ENCODE measurements around the gene RPS15. TPM values are rescaled to one million over a fixed set of nuclear protein-coding genes. Genes with fewer than 3 reads are reported as not detected.

Gene RPS15
- total RNA-seq, 1 donor from 2014 or later: 603 TPM

DNA sequence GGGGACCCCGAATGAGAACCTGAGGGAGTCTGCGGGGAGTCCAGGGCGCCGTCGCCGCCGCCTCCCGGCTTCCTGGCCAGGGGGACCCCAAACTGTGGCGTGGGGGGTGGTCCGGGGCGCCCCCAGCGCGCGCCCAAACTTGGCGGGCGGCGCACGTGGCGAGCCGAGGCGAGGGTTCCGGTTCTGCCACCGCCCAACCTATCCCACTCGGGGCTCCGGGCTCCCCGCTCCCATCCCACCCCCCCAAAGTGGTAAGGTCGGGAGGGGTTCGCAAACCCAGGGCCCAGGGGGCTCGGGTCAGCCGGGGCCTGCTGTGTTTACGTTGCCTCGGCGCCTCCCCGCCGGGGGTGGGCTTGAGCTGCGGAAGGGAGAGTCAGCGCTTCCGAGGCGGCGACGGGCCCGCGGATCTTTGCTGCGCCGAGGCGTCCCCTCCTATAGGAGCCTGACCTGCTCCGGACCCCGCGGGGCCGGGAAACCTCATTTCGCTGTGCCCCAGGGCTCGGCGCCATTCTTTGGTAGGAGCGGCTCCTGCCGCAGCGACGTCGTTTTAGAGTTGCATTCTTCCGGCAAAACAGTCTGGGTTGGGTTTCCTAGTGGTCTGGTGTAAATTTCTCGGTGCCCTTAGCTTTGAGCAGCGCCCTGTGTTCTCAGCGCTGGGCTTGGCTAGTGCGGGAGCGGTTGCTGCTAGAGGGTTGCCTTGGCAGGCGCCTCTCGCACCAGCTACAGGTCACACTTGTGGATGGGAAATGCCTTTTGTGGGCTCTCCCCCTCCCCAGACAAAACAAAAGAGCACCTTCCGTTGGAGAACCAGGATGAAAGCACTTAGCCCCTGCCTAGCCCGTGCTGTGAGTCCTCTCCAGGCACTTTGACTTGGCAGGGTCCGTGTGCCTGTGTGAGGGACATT, 29.6 kb upstream of the RPS15 start:
- Mint-ChIP-seq H3K4me1 (ENCODE audit: low read depth, unreplicated experiment) (peaks cover 32% of the 10 kb centered on the region), H3K27me3 (ENCODE audit: unreplicated experiment) (peaks cover 7% of the 10 kb centered on the region), H3K4me3 (ENCODE audit: unreplicated experiment) (peak overlapping the region; percentile 96), H3K36me3 (ENCODE audit: unreplicated experiment) (no peaks in the 10 kb centered on the region), H3K27ac (ENCODE audit: unreplicated experiment) (peak overlapping the region; percentile 77), H3K9me3 (ENCODE audit: unreplicated experiment) (peaks cover 15% of the 10 kb centered on the region)
- TF ChIP-seq, protein P1, sequence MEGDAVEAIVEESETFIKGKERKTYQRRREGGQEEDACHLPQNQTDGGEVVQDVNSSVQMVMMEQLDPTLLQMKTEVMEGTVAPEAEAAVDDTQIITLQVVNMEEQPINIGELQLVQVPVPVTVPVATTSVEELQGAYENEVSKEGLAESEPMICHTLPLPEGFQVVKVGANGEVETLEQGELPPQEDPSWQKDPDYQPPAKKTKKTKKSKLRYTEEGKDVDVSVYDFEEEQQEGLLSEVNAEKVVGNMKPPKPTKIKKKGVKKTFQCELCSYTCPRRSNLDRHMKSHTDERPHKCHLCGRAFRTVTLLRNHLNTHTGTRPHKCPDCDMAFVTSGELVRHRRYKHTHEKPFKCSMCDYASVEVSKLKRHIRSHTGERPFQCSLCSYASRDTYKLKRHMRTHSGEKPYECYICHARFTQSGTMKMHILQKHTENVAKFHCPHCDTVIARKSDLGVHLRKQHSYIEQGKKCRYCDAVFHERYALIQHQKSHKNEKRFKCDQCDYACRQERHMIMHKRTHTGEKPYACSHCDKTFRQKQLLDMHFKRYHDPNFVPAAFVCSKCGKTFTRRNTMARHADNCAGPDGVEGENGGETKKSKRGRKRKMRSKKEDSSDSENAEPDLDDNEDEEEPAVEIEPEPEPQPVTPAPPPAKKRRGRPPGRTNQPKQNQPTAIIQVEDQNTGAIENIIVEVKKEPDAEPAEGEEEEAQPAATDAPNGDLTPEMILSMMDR (IDR thresholded peaks at IDR 0.05; ENCODE audit: partially characterized antibody, unreplicated experiment): no peak
- DNase-seq: peak; percentile 71

DNA sequence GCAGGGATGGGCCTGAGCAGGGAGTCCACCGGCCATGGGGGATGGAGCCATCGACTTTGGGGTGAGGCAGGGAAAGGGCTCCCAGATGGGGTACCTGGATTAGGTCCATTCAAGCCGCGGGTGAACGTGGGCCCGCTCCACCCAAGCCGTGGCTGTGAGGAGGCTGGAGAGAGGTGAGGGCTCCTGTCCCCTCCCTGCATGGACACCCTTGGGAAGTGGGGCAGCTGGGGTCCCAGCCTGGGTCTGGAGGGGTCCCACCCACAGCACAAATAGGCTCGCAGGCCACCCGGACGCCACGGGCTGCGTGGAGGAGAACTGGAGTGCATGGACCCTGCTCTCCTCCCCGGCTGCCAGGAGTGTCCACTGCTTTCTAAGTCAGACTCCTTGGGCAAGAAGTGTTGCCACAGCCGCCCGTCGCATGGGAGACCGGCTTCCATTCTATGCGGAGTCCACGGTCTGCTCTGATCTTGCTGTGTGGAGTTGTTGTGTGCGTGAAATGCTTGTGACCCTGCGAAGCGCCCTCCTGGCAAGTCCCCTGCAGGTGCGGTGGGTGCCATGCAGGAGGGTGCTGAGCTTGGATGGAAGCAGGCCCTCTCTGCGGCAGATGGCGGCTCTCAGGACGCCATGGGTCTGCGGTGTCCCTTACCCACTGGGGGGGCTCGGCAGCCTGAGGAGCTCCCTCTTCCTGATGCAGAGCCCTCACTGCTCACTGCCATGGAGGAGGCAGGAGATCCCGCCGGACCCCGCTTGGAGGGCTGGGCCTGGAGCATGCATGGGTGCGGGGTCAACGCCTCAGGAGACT, 28.8 kb upstream of the RPS15 start:
- TF ChIP-seq, protein P1 (IDR thresholded peaks at IDR 0.05; ENCODE audit: partially characterized antibody, unreplicated experiment): no peak
- peak overlapping the region; percentile 77 for H3K27ac Mint-ChIP-seq (ENCODE audit: unreplicated experiment)

DNA sequence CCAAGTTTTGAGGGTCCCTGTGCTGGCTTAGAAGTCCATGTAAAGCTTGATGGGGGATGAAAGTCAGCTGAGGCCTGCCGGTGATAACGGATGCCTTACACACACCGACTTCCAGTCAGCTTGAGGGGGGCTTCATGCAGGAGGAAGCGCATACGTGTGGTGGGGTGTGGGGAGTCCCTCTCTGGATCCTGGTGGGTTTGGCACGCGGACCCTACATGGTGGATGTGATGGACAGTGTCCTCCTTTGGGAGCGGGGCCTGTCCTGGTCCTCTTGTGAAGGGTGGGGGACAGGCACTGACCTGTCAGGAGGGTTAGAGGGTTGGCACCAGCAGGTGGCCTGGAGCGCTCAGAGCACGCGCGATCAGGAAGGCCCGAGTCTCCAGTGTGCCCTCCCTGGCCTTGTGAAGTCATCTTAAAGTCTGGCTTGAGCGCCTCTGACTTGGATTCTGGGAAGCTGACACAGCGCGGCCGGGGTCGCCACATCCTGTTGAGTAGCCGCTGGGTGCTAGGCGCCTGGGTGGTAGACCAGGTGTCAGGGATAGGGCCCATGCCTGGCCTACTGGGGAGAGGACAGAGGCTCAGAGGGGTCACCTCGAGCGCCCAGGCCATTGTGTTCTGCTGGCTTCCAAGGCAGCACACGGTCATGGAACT, 27.9 kb upstream of the RPS15 start:
- peak overlapping the region; percentile 96 for H3K4me3 Mint-ChIP-seq (ENCODE audit: unreplicated experiment)
- peaks cover 16% of the 10 kb centered on the region for H3K9me3 Mint-ChIP-seq (ENCODE audit: unreplicated experiment)
- H3K27me3 Mint-ChIP-seq (ENCODE audit: unreplicated experiment): peaks cover 9% of the 10 kb centered on the region
- TF ChIP-seq, protein P1 (IDR thresholded peaks at IDR 0.05; ENCODE audit: partially characterized antibody, unreplicated experiment): no peak
- H3K27ac Mint-ChIP-seq (ENCODE audit: unreplicated experiment): peak overlapping the region; percentile 86
- DNase-seq: no peak
- no peaks in the 10 kb centered on the region for H3K36me3 Mint-ChIP-seq (ENCODE audit: unreplicated experiment)
- peaks cover 35% of the 10 kb centered on the region for H3K4me1 Mint-ChIP-seq (ENCODE audit: low read depth, unreplicated experiment)

More for the DNA sequence above, 28.8 kb upstream of the RPS15 start:
- Mint-ChIP-seq H3K36me3 (ENCODE audit: unreplicated experiment) (no peaks in the 10 kb centered on the region), H3K4me1 (ENCODE audit: low read depth, unreplicated experiment) (peaks cover 32% of the 10 kb centered on the region), H3K4me3 (ENCODE audit: unreplicated experiment) (peak overlapping the region; percentile 96), H3K27me3 (ENCODE audit: unreplicated experiment) (peaks cover 7% of the 10 kb centered on the region), H3K9me3 (ENCODE audit: unreplicated experiment) (peaks cover 15% of the 10 kb centered on the region)
- no peak for DNase-seq

DNA sequence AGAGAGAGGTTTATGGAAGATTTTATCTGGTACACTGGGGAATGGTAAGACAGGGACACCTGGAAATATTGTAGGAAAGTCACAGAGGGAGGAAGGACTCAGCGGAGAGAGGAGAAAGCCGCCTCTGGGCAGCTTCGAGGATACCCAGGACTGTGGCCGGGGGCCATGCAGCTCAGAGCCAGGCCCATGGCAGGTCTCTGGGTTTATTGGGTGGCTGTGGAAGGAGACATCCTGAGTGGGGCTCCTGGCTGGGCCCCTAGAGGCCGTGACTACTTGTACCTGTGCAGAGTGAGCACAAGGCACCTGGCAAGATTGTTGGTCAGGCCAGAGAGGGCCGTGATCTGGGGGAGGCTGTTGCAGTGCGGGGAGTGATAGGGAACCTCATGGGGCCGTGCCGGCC, 27.4 kb upstream of the RPS15 start:
- DNase-seq: no peak
- H3K27me3 Mint-ChIP-seq (ENCODE audit: unreplicated experiment): peaks cover 9% of the 10 kb centered on the region

More for the DNA sequence above, 27.4 kb upstream of the RPS15 start:
- TF ChIP-seq, protein P1 (IDR thresholded peaks at IDR 0.05; ENCODE audit: partially characterized antibody, unreplicated experiment): no peak
- Mint-ChIP-seq H3K9me3 (ENCODE audit: unreplicated experiment) (peaks cover 18% of the 10 kb centered on the region), H3K4me1 (ENCODE audit: low read depth, unreplicated experiment) (peaks cover 39% of the 10 kb centered on the region), H3K4me3 (ENCODE audit: unreplicated experiment) (peak overlapping the region; percentile 96), H3K36me3 (ENCODE audit: unreplicated experiment) (no peaks in the 10 kb centered on the region), H3K27ac (ENCODE audit: unreplicated experiment) (peak overlapping the region; percentile 86)

Measured in glutamatergic neuron (in vitro differentiated cells).